Left renal cortex interstitium (tissue), 4 donors: ENCODE measurements around the gene APOL2. TPM values are rescaled to one million over a fixed set of nuclear protein-coding genes. Genes with fewer than 3 reads are reported as not detected.
"Not testable (repeated sequence)": the region's sequence is repeated elsewhere in the genome, so short reads cannot be mapped to it uniquely, and the experiment has no call there.

Experiments used
- DNase-seq, 4 donors: peaks; one replicate each; pipeline ENCODE4 v3.0.0-alpha.2; 2013; ENCODE audit warnings: low read depth in 4 of 4, low spot score in 2 of 4, missing footprints in 1 of 4
- polyA plus RNA-seq, 4 donors: library from polyadenylated mRNA; unstranded; fragments of 120-200 nt; gene quantifications; one replicate each; pipeline ENCODE4 v1.2.1, GENCODE V29; 2013; ENCODE audit not compliant: insufficient read length in 4 of 4

APOL2 gene
- polyA plus RNA-seq, 4 donors = 26.6 to 38.8 (median 29.4) TPM

DNA sequence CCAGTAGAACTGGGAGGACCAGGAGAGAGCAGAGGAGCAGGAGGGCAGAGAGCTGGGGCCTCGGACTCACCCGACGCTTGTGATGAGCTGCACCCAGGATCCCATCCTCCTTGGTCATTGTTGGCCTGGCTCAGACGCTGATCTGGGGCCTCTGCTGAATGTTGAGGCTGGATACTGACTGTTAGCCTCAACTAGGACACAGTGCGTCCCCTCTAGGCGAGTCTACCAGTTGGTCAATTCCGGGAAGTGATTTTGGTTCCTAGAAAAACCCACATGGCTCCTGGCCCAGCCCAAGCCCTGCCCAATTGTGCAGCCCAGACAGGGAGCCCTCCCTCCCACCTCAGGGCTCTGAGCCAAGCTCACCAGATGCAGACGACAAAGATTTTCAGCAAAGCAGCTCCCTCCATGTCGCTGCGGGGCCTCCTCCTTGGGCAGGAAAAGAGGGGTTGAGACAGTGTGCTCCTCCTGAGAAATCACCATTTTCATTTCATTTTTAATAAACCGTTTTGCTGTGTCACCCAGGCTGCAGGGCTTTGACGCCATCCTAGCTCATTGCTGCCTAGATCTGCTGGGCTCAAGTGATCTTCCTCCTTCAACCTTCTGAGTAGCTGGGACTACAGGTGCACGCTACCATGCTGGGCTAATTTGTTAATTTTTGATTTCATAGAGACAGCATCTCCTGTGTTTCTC is 37.6 kb downstream of the APOL2 start, which contains the start of gene APOL4:
Gene APOL4, minus strand, starts transcription at position 180 of the 690 bp plus-strand sequence. Its CDS starts 75 bp downstream, at position 105.
- no peak for DNase-seq

GRCh38 chr22:36201025-36201424 is 38.3 kb downstream of the APOL2 start:
- DNase-seq = not testable (repeated sequence)

- no peak for DNase-seq
Measured at GRCh38 chr22:36199001-36199551, 40.3 kb downstream of the APOL2 start.

GRCh38 chr22:36198536-36198935 is 40.8 kb downstream of the APOL2 start:
- DNase-seq = no peak

DNA sequence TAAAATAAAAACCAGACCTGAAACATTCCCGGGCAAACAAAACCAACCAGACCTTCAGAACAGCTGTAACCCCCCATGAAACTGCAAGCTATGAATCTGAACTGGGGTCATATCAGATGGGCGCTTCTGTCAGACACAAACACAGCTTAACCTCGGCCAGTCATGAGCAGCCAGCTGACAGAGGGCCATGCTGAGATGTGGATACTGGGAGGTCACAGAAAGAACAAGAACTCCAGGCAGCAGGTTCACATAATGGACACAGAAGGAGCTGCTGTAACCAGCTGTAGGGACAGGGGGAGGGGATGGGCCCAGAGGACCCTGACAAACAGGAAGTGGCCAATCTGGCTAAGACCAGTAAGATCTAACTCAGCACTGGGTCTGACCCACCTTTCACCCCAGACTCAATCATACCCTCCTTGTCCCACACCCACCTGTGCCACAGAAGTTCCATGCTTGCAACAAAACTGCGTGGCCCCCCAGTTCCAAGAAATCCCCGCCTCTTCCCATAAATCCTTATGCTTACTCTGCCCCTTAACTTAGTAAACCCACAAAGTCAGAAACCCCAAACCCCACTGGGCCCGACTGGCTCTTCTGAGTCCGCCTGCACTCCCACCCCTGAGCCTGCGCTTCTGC is 41.7 kb downstream of the APOL2 start:
- no peak for DNase-seq

- peak in 1 of 4 donors; percentile 41 for DNase-seq
Measured at GRCh38 chr22:36197065-36197440, 42.3 kb downstream of the APOL2 start.

GRCh38 chr22:36196254-36197064 is 42.9 kb downstream of the APOL2 start:
- no peak for DNase-seq

DNA sequence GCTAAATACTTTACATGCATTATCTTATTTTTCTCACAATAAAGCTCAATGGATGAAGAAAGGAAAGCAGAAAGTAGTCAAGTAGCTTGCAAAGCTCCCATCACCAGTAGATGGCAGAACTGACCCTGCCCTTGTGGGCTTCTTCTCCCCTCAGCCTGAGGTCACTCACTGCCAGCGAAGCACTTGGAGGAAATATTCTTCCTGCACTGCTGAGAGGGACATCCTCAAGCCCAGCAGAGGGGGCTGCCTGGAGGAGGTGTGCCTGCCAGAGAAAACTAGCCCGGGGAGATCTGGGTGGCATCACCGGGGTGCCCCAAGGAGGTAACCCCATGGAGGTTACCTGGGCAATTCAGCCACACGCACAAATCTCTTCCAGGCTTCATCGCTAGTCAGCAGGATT is 44.4 kb downstream of the APOL2 start:
- peak in 1 of 4 donors; percentile 49 for DNase-seq

- DNase-seq = no peak
Measured at GRCh38 chr22:36194385-36194784, 44.9 kb downstream of the APOL2 start.

GRCh38 chr22:36193577-36193976 is 45.8 kb downstream of the APOL2 start:
- DNase-seq = no peak

DNA sequence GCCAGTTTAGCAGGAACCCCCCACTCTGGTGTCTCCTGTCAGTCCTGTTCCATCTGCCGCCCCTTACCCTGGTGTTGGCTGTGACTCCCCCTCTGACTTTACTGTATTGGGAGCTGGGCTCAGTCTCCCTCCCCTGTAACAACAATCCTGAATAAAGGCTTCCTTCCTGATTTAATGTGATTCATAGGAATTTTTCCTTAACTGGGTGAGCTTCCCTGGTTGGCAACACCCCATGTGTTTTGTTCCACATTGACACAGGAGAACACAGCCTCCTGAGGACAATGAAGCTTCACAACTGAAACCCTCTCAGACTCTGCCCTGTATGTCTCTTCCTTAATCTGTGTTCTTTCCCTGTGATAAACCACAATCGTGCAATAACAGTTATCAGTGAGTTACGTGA is 46.2 kb downstream of the APOL2 start:
- DNase-seq = no peak

- no peak for DNase-seq
Measured at GRCh38 chr22:36192542-36192941, 46.8 kb downstream of the APOL2 start.

DNA sequence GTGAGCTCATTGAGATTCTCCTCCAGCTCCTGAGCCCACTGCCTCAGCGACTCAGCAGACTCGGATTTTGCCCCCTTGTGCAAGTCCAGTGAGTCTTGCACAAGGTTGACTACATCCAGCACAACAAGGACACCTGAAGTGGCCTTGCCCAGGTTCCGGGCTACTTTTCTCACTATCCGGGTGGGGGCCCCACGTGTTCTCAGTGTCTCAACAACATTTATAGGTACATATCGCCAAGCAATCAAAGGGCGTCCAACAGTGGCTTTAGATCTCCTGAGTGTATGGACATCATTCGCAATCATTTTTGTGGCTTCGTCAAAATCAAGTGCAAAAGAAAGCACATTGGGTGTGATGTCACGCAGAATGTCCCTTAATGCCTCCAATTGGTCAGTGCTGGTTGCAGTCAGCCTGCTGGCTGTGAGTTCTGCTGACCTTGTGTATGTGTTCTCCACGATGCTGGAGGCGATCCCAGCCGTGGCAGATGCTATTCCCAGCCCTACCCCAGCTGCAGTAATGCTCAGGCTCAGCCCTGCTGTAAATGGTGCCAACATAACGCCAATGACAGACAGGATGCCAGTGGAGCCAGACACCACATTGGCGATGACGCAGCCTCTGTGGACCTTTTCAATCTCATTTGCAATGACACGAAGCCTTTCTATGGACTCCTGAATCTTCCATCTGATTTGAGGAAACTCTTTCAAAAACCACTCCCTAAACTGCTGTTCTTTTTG is 48.1 kb downstream of the APOL2 start:
- DNase-seq = no peak

- DNase-seq = not testable (repeated sequence)
Measured at GRCh38 chr22:36187862-36188261, 51.5 kb downstream of the APOL2 start.

- no peak for DNase-seq
Measured at GRCh38 chr22:36185828-36186624, 53.3 kb downstream of the APOL2 start.

DNA sequence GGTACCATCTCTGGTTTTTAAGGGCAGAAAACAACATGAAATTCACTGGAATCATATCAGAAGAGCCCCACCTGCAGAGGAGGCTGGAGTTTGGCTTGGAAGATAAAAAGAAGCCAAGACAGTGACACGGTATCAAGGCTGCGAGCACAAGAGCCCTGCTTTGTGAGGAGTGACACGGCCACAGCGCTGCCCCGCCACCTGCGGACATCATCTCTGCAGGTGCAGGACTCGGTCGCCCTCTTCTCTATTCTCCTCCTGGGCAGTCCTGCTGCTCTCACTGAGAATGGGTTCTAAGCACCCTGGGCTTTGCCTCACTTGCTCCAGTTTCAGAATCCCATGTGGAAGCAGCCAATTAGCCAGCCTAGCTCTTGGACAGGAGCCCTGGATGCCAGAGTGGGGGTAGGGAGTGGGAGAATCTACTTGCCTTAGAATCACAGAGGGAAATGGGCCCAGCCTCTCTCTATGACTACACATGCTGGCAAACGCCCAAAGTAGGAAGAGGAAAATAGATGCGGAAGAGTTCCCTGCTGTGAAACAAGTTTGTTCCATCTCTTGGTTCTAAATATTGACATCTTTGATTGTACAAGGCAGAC is 54.8 kb downstream of the APOL2 start:
- no peak for DNase-seq

- no peak for DNase-seq
Measured at GRCh38 chr22:36183446-36183845, 55.9 kb downstream of the APOL2 start.

GRCh38 chr22:36182857-36183256 is 56.5 kb downstream of the APOL2 start:
- no peak for DNase-seq

DNA sequence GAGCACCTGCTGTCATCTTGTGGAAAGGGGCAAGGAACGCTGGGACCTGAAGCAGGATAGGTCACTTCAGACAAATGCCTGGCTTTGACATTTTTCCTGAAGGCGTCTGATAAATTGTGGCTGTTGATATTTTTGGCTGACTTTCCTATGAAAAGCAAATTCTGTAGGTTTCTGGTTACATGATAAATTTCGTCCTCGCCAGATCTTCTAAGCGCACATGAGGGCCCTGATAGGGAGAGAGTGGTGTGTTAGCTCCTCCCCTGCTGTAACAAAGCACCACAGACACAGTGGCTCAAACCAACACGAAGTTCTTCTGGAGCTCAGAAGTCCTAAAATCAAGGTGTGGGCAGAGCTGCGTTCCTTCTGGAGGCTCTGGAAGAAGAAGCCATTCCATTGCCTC is 57.3 kb downstream of the APOL2 start:
- DNase-seq = no peak
